HepG2 (cell line): ENCODE data around the gene PNP. TPM values are rescaled to one million over a fixed set of nuclear protein-coding genes. Genes with fewer than 3 reads are reported as not detected.

Experiments
- CC2D1A ChIP-seq: sonication (generic); formaldehyde crosslinking; IDR thresholded peaks from 2 replicates; pipeline ENCODE4 v1.8.1; 2023; ENCODE audit warnings: mild to moderate bottlenecking, missing genetic modification reagents
- FOXA1 ChIP-seq, 2 experiments: fragments of 450-650 bp in 1 of 2; sonication (generic) in 1 of 2; formaldehyde crosslinking in 1 of 2; IDR thresholded peaks; 2 replicates each; pipeline versions ENCODE4 v1.4.0 to v1.6.1; 2016 to 2020; ENCODE audit warnings: missing genetic modification reagents in 1 of 2
- GTF3A ChIP-seq: sonication (generic); formaldehyde crosslinking; conservative IDR thresholded peaks from 2 replicates; pipeline ENCODE4 v1.4.0; 2020; ENCODE audit warnings: mild to moderate bottlenecking, missing genetic modification reagents
- GZF1 ChIP-seq: sonication (generic); formaldehyde crosslinking; IDR thresholded peaks from 2 replicates; pipeline ENCODE4 v1.5.1; 2020; ENCODE audit warnings: mild to moderate bottlenecking, missing genetic modification reagents
- KLF12 ChIP-seq: sonication (generic); formaldehyde crosslinking; IDR thresholded peaks from 2 replicates; pipeline ENCODE4 v1.4.0; 2020; ENCODE audit warnings: missing genetic modification reagents, borderline replicate concordance
- MED8 ChIP-seq: sonication (generic); formaldehyde crosslinking; IDR thresholded peaks from 2 replicates; pipeline ENCODE4 v1.8.1; 2023; ENCODE audit warnings: mild to moderate bottlenecking, missing genetic modification reagents; ENCODE audit not compliant: insufficient replicate concordance
- MIER3 ChIP-seq: IDR thresholded peaks from 2 replicates; pipeline ENCODE4 v1.6.1; 2016; ENCODE audit warnings: missing compliant biosample characterization, borderline replicate concordance
- SP1 ChIP-seq, 2 experiments: fragments of 450-650 bp in 1 of 2; sonication (generic) in 1 of 2; formaldehyde crosslinking in 1 of 2; IDR thresholded peaks; 2 replicates each; pipeline versions ENCODE4 v1.4.0 to v1.6.1; 2016 to 2020; ENCODE audit warnings: missing genetic modification reagents in 1 of 2
- STAG1 ChIP-seq: sonication (generic); formaldehyde crosslinking; IDR thresholded peaks from 2 replicates; pipeline ENCODE4 v1.4.0; 2020; ENCODE audit warnings: missing genetic modification reagents
- ZBTB8A ChIP-seq: sonication (generic); formaldehyde crosslinking; IDR thresholded peaks from 2 replicates; pipeline ENCODE4 v1.4.0; 2020; ENCODE audit warnings: mild to moderate bottlenecking, low read depth, missing genetic modification reagents, borderline replicate concordance
- ZNF263 ChIP-seq: sonication (generic); formaldehyde crosslinking; IDR thresholded peaks from 2 replicates; pipeline ENCODE4 v1.4.0; 2020; ENCODE audit warnings: missing genetic modification reagents
- ZNF318 ChIP-seq: sonication (generic); formaldehyde crosslinking; IDR thresholded peaks from 2 replicates; pipeline ENCODE4 v1.4.0; 2020; ENCODE audit warnings: mild to moderate bottlenecking, missing genetic modification reagents
- ZNF562 ChIP-seq: sonication (generic); formaldehyde crosslinking; IDR thresholded peaks from 2 replicates; pipeline ENCODE4 v1.8.0; 2022; ENCODE audit warnings: missing genetic modification reagents, borderline replicate concordance
- ZNF652 ChIP-seq: IDR thresholded peaks from 2 replicates; pipeline ENCODE4 v1.6.1; 2016; ENCODE audit warnings: low read depth, borderline replicate concordance
- ZNF770 ChIP-seq: sonication (generic); formaldehyde crosslinking; IDR thresholded peaks from 2 replicates; pipeline ENCODE4 v1.5.0; 2020; ENCODE audit warnings: mild to moderate bottlenecking, missing genetic modification reagents
- ZNF788 ChIP-seq: sonication (generic); formaldehyde crosslinking; IDR thresholded peaks from 2 replicates; pipeline ENCODE4 v1.5.0; 2020; ENCODE audit warnings: mild to moderate bottlenecking, missing genetic modification reagents, borderline replicate concordance
- ZSCAN20 ChIP-seq: sonication (generic); formaldehyde crosslinking; IDR thresholded peaks from 2 replicates; pipeline ENCODE4 v1.4.0; 2020; ENCODE audit warnings: missing genetic modification reagents, mild to moderate bottlenecking, borderline replicate concordance
- polyA plus RNA-seq, 8 experiments: library from polyadenylated mRNA; depleted of rRNA in 3 of 8; stranded (reverse) in 7 of 8; unstranded in 1 of 8; fragments of >200 nt; fragmentation: Illumina TruSeq in 4 of 8; extraction: Trizol in 4 of 8; gene quantifications; 2 replicates each; pipeline versions ENCODE4 v1.2.1 to v1.2.3, GENCODE V29; 2011 to 2016; ENCODE audit warnings: low read depth in 4 of 8, missing spikeins in 1 of 8, mixed read lengths in 1 of 8; ENCODE audit not compliant: insufficient read depth in 1 of 8
- total RNA-seq, 5 experiments: library from RNA; depleted of rRNA; stranded (reverse); fragments of >200 nt; fragmentation: Illumina TruSeq; extraction: Trizol; gene quantifications; 2 replicates each; pipeline ENCODE4 v1.2.3, GENCODE V29; 2016; ENCODE audit warnings: low read depth in 1 of 5

Gene PNP
- total and polyA plus RNA-seq, 2 of the 13 experiments (the other 11 are each of a cell fraction or from before 2014, with no cell fraction given) = 45.4 to 74.8 TPM

- TF ChIP-seq ZNF318 (peak; percentile 44; the same call in 1 of the 2 replicates), SP1 (IDR thresholded peaks at IDR 0.05) (no peak), SP1 (CRISPR knock-in tag; IDR thresholded peaks at IDR 0.05) (peak; percentile 40; the same call in 1 of the 2 replicates), ZNF263 (peak; percentile 52), MED8 (CRISPR knock-in tag) (peak; percentile 43), ZBTB8A (CRISPR knock-in tag) (no peak; the same call in 1 of the 2 replicates), STAG1 (CRISPR knock-in tag) (no peak; the same call in 1 of the 2 replicates), MIER3 (CRISPR knock-in tag) (peak; percentile 65; the same call in 1 of the 2 replicates), KLF12 (peak; percentile 77), GTF3A (CRISPR knock-in tag) (peak; percentile 92), ZNF770 (no peak), GZF1 (CRISPR knock-in tag) (peak; percentile 85; the same call in 1 of the 2 replicates), FOXA1 (IDR thresholded peaks at IDR 0.05) (no peak), FOXA1 (CRISPR knock-in tag; IDR thresholded peaks at IDR 0.05) (no peak; the same call in 1 of the 2 replicates), ZSCAN20 (CRISPR knock-in tag) (no peak), CC2D1A (CRISPR knock-in tag) (peak; percentile 95; the same call in 1 of the 2 replicates), ZNF562 (CRISPR knock-in tag) (no peak), ZNF652 (0 out of 2 replicates have a peak, but pooled peaks have one; percentile 16), ZNF788 (CRISPR knock-in tag) (0 out of 2 replicates have a peak, but pooled peaks have one; percentile 38)
Observed at GRCh38 chr14:20469242-20469889, at the start of gene PNP (continued).
